GM12801 (cell line): Measurements from ENCODE around the gene SLC25A44.

ENCODE experiments used
- TF ChIP-seq, protein P1 (sequence below): IDR thresholded peaks from one replicate; pipeline ENCODE4 v1.5.1; 2011; ENCODE audit warnings: control low read depth; ENCODE audit not compliant: insufficient read length; ENCODE audit errors: extremely low read depth

The SLC25A44 gene

DNA sequence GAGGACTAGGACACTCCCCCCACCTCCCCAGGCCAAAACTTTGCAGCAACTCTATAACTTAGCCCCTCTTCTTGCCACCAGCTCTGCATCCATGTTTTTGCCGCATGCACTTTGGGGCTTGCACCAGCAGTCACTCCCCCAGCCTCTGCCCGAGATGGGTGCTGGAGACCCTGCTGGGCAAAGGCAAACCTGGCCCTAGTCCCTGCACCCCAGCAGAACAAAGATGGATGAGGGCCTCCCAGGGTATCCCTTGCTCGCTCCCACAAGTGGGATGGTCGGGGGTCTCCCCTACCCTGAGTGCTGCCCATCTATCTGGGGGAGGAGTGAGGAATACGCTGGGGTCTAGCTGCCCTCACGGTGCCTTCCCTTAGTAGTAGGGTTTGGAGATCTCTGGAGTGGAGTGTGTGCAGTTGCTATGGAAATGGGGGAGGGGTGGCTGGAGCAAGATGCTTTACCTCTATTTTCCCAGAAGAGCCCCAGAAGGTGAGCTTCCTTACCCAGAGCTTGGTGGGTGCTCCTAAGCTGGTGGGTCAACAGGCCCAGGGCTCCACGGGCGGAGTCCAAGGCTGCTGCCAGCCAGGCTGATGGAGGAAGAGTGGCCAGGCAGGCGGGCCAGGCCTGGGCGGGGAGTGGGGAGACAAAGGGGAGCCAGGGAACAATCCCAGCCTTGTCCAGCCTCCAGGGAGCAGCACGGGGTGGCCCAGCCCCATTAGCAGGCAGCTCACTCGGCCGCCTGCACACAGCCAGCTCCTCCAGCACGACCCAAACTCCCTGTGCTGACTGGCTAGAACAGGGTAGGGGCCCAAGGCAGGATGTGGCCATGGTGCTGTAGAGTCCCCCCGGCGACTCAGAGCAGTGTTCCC lies 53.8 kb downstream of the SLC25A44 start, which contains the start of gene PAQR6:
PAQR6 (minus strand) TSS at position 597 of the 863 bp plus-strand sequence. CDS start 1,325 bp downstream, outside the sequence.
- TF ChIP-seq, protein P1, sequence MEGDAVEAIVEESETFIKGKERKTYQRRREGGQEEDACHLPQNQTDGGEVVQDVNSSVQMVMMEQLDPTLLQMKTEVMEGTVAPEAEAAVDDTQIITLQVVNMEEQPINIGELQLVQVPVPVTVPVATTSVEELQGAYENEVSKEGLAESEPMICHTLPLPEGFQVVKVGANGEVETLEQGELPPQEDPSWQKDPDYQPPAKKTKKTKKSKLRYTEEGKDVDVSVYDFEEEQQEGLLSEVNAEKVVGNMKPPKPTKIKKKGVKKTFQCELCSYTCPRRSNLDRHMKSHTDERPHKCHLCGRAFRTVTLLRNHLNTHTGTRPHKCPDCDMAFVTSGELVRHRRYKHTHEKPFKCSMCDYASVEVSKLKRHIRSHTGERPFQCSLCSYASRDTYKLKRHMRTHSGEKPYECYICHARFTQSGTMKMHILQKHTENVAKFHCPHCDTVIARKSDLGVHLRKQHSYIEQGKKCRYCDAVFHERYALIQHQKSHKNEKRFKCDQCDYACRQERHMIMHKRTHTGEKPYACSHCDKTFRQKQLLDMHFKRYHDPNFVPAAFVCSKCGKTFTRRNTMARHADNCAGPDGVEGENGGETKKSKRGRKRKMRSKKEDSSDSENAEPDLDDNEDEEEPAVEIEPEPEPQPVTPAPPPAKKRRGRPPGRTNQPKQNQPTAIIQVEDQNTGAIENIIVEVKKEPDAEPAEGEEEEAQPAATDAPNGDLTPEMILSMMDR, result no peak

DNA sequence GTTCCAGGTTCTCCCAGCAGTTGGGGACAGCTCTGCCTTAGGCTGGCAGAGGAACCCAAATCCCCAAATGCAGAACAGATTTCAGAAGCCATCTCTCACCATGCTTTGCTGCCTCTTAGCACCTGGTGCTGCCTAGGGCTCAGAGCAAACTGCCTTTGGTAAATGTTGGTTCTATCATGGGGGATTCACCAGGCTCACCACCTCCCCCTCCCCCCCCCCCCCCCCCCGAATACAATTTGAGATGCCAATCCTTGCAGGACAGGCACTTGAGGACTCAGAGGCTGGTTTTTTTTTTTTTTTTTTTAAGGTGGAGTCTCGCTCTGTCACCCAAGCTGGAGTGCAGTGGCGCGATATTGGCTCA lies 54.4 kb downstream of the SLC25A44 start:
- TF ChIP-seq, protein P1, result no peak

DNA sequence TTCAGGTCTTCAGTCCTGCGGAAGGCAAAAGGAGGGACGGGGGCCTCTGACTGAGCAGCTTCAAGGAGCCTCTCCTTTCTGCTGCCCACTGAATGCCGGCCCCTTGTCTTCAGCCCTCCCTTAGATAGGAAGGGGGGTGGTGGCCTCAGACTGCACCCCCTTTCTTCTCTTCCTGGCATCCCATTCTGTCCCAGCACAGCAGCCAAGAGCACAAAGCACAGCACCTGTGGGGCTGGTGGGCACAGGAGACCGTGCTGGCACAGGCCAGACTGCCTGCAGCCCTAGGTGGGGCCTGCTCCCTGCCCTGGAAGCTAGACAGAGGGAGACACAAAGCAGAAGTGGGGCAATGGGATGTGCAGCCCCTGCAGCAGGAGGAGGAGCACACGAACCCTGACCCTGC lies 55.7 kb downstream of the SLC25A44 start:
- TF ChIP-seq, protein P1, result no peak

DNA sequence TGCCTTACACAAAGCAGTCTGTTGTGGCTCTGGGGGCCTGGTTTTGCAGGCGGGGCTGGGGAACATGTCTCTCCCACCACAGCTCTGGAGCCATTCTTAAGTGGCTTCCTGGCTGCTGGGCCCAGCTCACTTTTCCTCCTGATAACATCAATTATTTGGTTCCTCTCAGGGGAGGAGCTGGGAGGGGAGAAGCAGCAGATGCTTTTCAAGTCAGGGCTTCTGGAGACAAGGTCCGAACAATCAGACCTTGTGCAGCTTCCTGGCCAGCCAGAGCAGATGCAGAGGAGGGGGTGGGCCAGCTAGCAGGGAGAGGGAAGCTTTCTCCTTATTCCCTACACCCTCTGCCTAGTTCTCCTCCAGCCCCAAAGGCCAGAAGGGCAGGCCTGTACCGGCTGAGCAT lies 57.6 kb downstream of the SLC25A44 start:
- TF ChIP-seq, protein P1, result no peak

DNA sequence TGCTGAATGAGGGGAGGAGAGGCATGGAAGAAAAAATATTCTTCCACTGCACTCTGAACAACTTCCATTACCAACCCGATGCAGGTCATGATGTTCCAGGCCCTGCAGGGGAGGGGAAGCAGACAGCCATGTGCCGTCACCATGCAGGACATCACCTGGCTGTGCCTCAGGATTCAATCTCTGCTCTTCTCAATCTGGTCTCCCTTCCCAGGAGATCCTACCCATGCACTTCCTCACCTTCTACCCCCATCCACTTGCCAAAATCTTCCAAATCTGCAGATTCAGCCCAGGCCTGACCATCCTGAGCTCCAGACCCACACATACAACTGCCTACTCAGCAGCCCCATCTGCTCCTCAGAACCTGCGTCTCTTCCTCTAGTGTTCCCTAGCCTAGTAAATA lies 59.7 kb downstream of the SLC25A44 start:
- TF ChIP-seq, protein P1, result no peak

DNA sequence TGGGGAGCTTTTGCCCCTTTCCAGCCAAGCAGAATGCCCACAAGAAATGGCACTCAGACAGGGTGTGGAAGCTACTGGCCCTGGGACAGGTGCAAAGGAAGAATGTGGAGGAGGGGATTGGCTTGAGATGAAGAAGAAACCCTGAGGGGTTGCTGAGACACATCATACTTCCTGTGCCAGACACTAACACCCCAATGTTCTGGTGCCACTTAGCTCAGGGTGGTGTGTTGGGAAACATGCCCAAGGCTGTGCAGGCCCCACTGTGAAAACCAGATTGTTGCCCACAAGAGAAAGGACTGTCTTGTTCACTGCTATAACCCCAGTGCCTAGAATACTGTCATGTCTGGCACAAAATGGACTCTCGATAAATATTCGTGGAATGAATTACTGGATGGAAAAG lies 63.8 kb downstream of the SLC25A44 start:
- TF ChIP-seq, protein P1, result no peak

DNA sequence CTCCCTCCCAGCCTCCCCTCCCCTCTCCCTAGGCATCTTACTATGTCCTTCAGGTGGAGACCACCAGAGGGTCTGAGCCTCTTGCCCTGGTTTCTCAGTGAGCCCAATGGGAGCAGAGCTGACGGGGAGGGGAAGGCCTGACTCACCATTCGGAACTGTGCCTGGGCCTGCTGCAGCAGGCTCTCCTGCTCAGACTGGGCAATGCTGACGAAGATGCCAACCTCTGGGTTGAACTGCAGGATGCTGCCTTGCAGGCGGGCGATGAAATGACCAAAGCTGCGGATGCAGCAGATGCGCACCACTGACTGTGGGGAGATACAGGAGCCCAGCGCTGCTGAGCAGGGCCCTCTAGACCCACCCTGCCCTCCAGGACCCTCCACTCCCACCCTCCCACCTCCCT lies 65.0 kb downstream of the SLC25A44 start:
- TF ChIP-seq, protein P1, result no peak
